Breast epithelium (tissue), 4 donors: ENCODE data around the gene SHLD2. TPM values are rescaled to one million over a fixed set of nuclear protein-coding genes. Genes with fewer than 3 reads are reported as not detected.
"Not testable (repeated sequence)": the region's sequence is repeated elsewhere in the genome, so short reads cannot be mapped to it uniquely, and the experiment has no call there.

Experiments
- DNase-seq, 2 donors: peaks; one replicate each; pipeline ENCODE4 v3.0.0-alpha.2; 2019; ENCODE audit warnings: low spot score in 2 of 2
- H3K27ac ChIP-seq, 2 donors: fragments of 200-600 bp; sonication (generic) in 1 of 2; one replicate each; pipeline ENCODE4 v1.5.1; 2016 to 2019; ENCODE audit warnings: mild to moderate bottlenecking in 1 of 2
- H3K27me3 ChIP-seq, 2 donors: fragments of 200-600 bp; sonication (generic) in 1 of 2; one replicate each; pipeline versions ENCODE4 v1.5.1 to v1.6.0; 2017 to 2019; ENCODE audit warnings: control low read depth in 1 of 2, mild to moderate bottlenecking in 1 of 2
- H3K36me3 ChIP-seq: fragments of 200-600 bp; one replicate; pipeline ENCODE4 v1.5.1; 2019
- H3K4me1 ChIP-seq, 2 donors: fragments of 200-600 bp; sonication (generic); one replicate each; pipeline ENCODE4 v1.5.1; 2016 to 2019; ENCODE audit warnings: control low read depth in 1 of 2
- H3K4me3 ChIP-seq, 3 donors: fragments of 200-600 bp; sonication (generic); 1 replicate in 2 of 3; 2 replicates in 1 of 3; pipeline ENCODE4 v1.5.1; 2016 to 2019; ENCODE audit warnings: mild to moderate bottlenecking in 3 of 3, moderate library complexity in 2 of 3
- H3K9me3 ChIP-seq, 2 donors: fragments of 200-600 bp; sonication (generic) in 1 of 2; one replicate each; pipeline ENCODE4 v1.5.1; 2016 to 2019; ENCODE audit warnings: control low read depth in 1 of 2
- CTCF ChIP-seq, 3 donors: fragments of 450-650 bp; IDR thresholded peaks; one replicate each; pipeline ENCODE4 v1.5.1; 2016 to 2017; ENCODE audit warnings: antibody characterized with exemption in 3 of 3, mild to moderate bottlenecking in 3 of 3, moderate library complexity in 3 of 3
- POLR2A ChIP-seq: fragments of 450-650 bp; IDR thresholded peaks from one replicate; pipeline ENCODE4 v1.6.1; 2016; ENCODE audit warnings: antibody characterized with exemption, mild to moderate bottlenecking, moderate library complexity
- POLR2AphosphoS5 ChIP-seq, 3 donors: sonication (generic); formaldehyde crosslinking; IDR thresholded peaks; one replicate each; pipeline ENCODE4 v1.6.1; 2017; ENCODE audit warnings: antibody characterized with exemption in 3 of 3
- intact Hi-C: fragments of 100-400 bp; cut with DNase I; formaldehyde crosslinking; loops from one replicate; pipeline ENCODE4 v1.15.1; 2023; ENCODE audit warnings: low total_unique reads
- total RNA-seq, 3 donors: library from RNA; depleted of rRNA; stranded (reverse); fragments of >200 nt; gene quantifications; one replicate each; pipeline ENCODE4 v1.1.0, GENCODE V29; 2016

Gene SHLD2
- total RNA-seq, 3 donors from 2014 or later: 35.1 to 36.7 (median 35.7) TPM

GRCh38 chr10:87083576-87084290 is 11.3 kb upstream of the SHLD2 start:
- intact Hi-C loops: not testable (repeated sequence)

GRCh38 chr10:87084291-87084782 is 10.7 kb upstream of the SHLD2 start:
- intact Hi-C loops, H3K9me3 ChIP-seq, H3K4me1 ChIP-seq, H3K27me3 ChIP-seq, DNase-seq, H3K4me3 ChIP-seq, H3K36me3 ChIP-seq: not testable (repeated sequence)
- H3K27ac ChIP-seq: peak overlapping the region; percentile 82 to 83

More at GRCh38 chr10:87083576-87084290, 11.3 kb upstream of the SHLD2 start:
- DNase-seq, H3K27me3 ChIP-seq, H3K4me1 ChIP-seq, H3K36me3 ChIP-seq, H3K9me3 ChIP-seq, H3K4me3 ChIP-seq: not testable (repeated sequence)
- peak overlapping the region; percentile 82 to 83 for H3K27ac ChIP-seq

GRCh38 chr10:87085537-87085936 is 9.5 kb upstream of the SHLD2 start:
- H3K9me3 ChIP-seq: no peaks in the 10 kb centered on the region
- DNase-seq: no peak
- no peaks in the 10 kb centered on the region for H3K4me1 ChIP-seq
- TF ChIP-seq POLR2AphosphoS5 (IDR thresholded peaks at IDR 0.05) (no peak), POLR2A (no peak), CTCF (IDR thresholded peaks at IDR 0.05) (no peak)
- H3K4me3 ChIP-seq: no peak overlapping the region
- no peak overlapping the region for H3K27ac ChIP-seq
- intact Hi-C loops: no loop called here
- no peaks in the 10 kb centered on the region for H3K36me3 ChIP-seq
- H3K27me3 ChIP-seq: no peaks in the 10 kb centered on the region

- no peak for TF ChIP-seq POLR2A
- Histone ChIP-seq H3K36me3 (no peaks in the 10 kb centered on the region), H3K9me3 (no peaks in the 10 kb centered on the region), H3K27ac (peak overlapping the region in 1 of 2 donors; percentile 98), H3K4me3 (no peak overlapping the region), H3K27me3 (no peaks in the 10 kb centered on the region), H3K4me1 (no peaks in the 10 kb centered on the region)
- intact Hi-C loops: no loop called here
- no peak for DNase-seq
Observed at GRCh38 chr10:87089746-87090145, 5.3 kb upstream of the SHLD2 start.

- Histone ChIP-seq H3K36me3 (no peaks in the 10 kb centered on the region), H3K4me1 (no peaks in the 10 kb centered on the region), H3K27ac (peak overlapping the region in 1 of 2 donors; percentile 98), H3K9me3 (no peaks in the 10 kb centered on the region), H3K4me3 (peak overlapping the region in 1 of 3 donors; percentile 10), H3K27me3 (no peaks in the 10 kb centered on the region)
- intact Hi-C loops: no loop called here
- DNase-seq: no peak
- no peak for TF ChIP-seq CTCF (IDR thresholded peaks at IDR 0.05)
- no peak for TF ChIP-seq POLR2A
- TF ChIP-seq POLR2AphosphoS5 (IDR thresholded peaks at IDR 0.05): no peak
Observed at GRCh38 chr10:87090779-87091178, 4.2 kb upstream of the SHLD2 start.

GRCh38 chr10:87092376-87092860 is 2.6 kb upstream of the SHLD2 start:
- no peak for DNase-seq
- TF ChIP-seq POLR2AphosphoS5 (IDR thresholded peaks at IDR 0.05) (peak in 1 of 3 donors; percentile 22), CTCF (IDR thresholded peaks at IDR 0.05) (no peak)
- Histone ChIP-seq H3K4me3 (peak overlapping the region; percentile 72 to 93 (median 86)), H3K4me1 (no peaks in the 10 kb centered on the region), H3K36me3 (no peaks in the 10 kb centered on the region), H3K27ac (peak overlapping the region; percentile 98 to 99), H3K27me3 (no peaks in the 10 kb centered on the region), H3K9me3 (no peaks in the 10 kb centered on the region)
- intact Hi-C loops: no loop called here
